ENCODE data around the gene KRTAP5-2. TPM values are rescaled to one million over a fixed set of nuclear protein-coding genes. Genes with fewer than 3 reads are reported as not detected.

The KRTAP5-2 gene
- total RNA-seq, 4 donors from 2014 or later: not detected

- WGBS, 2 donors: 72 to 82% methylated on average over 20 to 25 of the region's 29 CpGs
- Histone ChIP-seq H3K27me3 (peaks cover 0 to 24% of the 10 kb centered on the region in 2 donors), H3K36me3 (no peaks in the 10 kb centered on the region), H3K9me3 (no peaks in the 10 kb centered on the region), H3K4me1 (peaks cover 0 to 12% (median 0%) of the 10 kb centered on the region in 4 donors), H3K27ac (no peak overlapping the region), H3K4me3 (no peak overlapping the region)
- DNase-seq (ENCODE audit: low spot score in 2 of 2): no peak
- no peak for TF ChIP-seq POLR2A (IDR thresholded peaks at IDR 0.05)
- TF ChIP-seq EP300 (IDR thresholded peaks at IDR 0.05): no peak
- TF ChIP-seq CTCF (IDR thresholded peaks at IDR 0.05): no peak
Observed at GRCh38 chr11:1642288-1643145, 44.4 kb upstream of the KRTAP5-2 start.

- no peaks in the 10 kb centered on the region for H3K36me3 ChIP-seq
- H3K27me3 ChIP-seq: peaks cover 0 to 24% of the 10 kb centered on the region in 2 donors
- no peak overlapping the region for H3K4me3 ChIP-seq
- no peak for TF ChIP-seq CTCF (IDR thresholded peaks at IDR 0.05)
- no peak for TF ChIP-seq POLR2A (IDR thresholded peaks at IDR 0.05)
- no peak for TF ChIP-seq EP300 (IDR thresholded peaks at IDR 0.05)
- 85 to 87% methylated on average over 15 of the region's 15 CpGs for WGBS, 2 donors
- H3K9me3 ChIP-seq: no peaks in the 10 kb centered on the region
- DNase-seq (ENCODE audit: low spot score in 2 of 2): no peak
- H3K4me1 ChIP-seq: peaks cover 0 to 12% (median 0%) of the 10 kb centered on the region in 4 donors
- no peak overlapping the region for H3K27ac ChIP-seq
Observed at GRCh38 chr11:1641096-1641495, 43.0 kb upstream of the KRTAP5-2 start.

GRCh38 chr11:1640076-1640946, 42.2 kb upstream of the KRTAP5-2 start:
- 53 to 69% methylated on average over 27 to 28 of the region's 32 CpGs for WGBS, 2 donors
- Histone ChIP-seq H3K4me3 (no peak overlapping the region), H3K36me3 (no peaks in the 10 kb centered on the region), H3K27me3 (peaks cover 0 to 24% of the 10 kb centered on the region in 2 donors), H3K27ac (no peak overlapping the region), H3K4me1 (peaks cover 0 to 12% (median 0%) of the 10 kb centered on the region in 4 donors), H3K9me3 (no peaks in the 10 kb centered on the region)
- no peak for DNase-seq (ENCODE audit: low spot score in 2 of 2)
- TF ChIP-seq EP300 (IDR thresholded peaks at IDR 0.05): no peak
- TF ChIP-seq CTCF (IDR thresholded peaks at IDR 0.05): peak; percentile 48 to 67 (median 61)
- TF ChIP-seq POLR2A (IDR thresholded peaks at IDR 0.05): no peak

GRCh38 chr11:1639666-1640065, 41.6 kb upstream of the KRTAP5-2 start:
- Histone ChIP-seq H3K4me3 (no peak overlapping the region), H3K4me1 (peaks cover 0 to 12% (median 0%) of the 10 kb centered on the region in 4 donors), H3K27me3 (peaks cover 0 to 24% of the 10 kb centered on the region in 2 donors), H3K9me3 (no peaks in the 10 kb centered on the region), H3K27ac (no peak overlapping the region), H3K36me3 (no peaks in the 10 kb centered on the region)
- WGBS, 2 donors: 42 to 47% methylated on average over 15 of the region's 15 CpGs
- no peak for TF ChIP-seq CTCF (IDR thresholded peaks at IDR 0.05)
- TF ChIP-seq EP300 (IDR thresholded peaks at IDR 0.05): no peak
- TF ChIP-seq POLR2A (IDR thresholded peaks at IDR 0.05): no peak
- no peak for DNase-seq (ENCODE audit: low spot score in 2 of 2)
